Neural progenitor cell (in vitro differentiated cells): ENCODE measurements around the gene ZNF326. TPM values are rescaled to one million over a fixed set of nuclear protein-coding genes. Genes with fewer than 3 reads are reported as not detected.

Experiments
- DNase-seq: peaks from one replicate; pipeline ENCODE4 v3.0.0-alpha.2; 2016; ENCODE audit warnings: low spot score
- H2AFZ ChIP-seq: fragments of 200-600 bp; sonication (generic); replicated peaks from 2 replicates; pipeline ENCODE4 v1.6.1; 2016; ENCODE audit warnings: antibody characterized with exemption
- H3F3A ChIP-seq: fragments of 200-600 bp; sonication (generic); 2 replicates; pipeline ENCODE4 v1.6.1; 2016; ENCODE audit warnings: antibody characterized with exemption, low read depth
- H3K27ac ChIP-seq: fragments of 200-600 bp; sonication (generic); 2 replicates; pipeline ENCODE4 v1.5.1; 2016; ENCODE audit warnings: mild to moderate bottlenecking
- H3K27me3 ChIP-seq: fragments of 200-600 bp; sonication (generic); 2 replicates; pipeline ENCODE4 v1.6.1; 2016; ENCODE audit warnings: mild to moderate bottlenecking, moderate library complexity
- H3K36me3 ChIP-seq: fragments of 200-600 bp; sonication (generic); 2 replicates; pipeline ENCODE4 v1.5.1; 2016
- H3K4me1 ChIP-seq: fragments of 200-600 bp; sonication (generic); 2 replicates; pipeline ENCODE4 v1.6.1; 2016; ENCODE audit warnings: mixed run types
- H3K4me2 ChIP-seq: fragments of 200-600 bp; sonication (generic); 2 replicates; pipeline ENCODE4 v1.6.1; 2016
- H3K4me3 ChIP-seq: fragments of 200-600 bp; sonication (generic); 2 replicates; pipeline ENCODE4 v1.5.1; 2016
- H3K79me2 ChIP-seq: fragments of 200-600 bp; sonication (generic); 2 replicates; pipeline ENCODE4 v1.6.1; 2016; ENCODE audit warnings: low read depth
- H3K9ac ChIP-seq: fragments of 200-600 bp; sonication (generic); 2 replicates; pipeline ENCODE4 v1.6.1; 2016
- H3K9me3 ChIP-seq: fragments of 200-600 bp; sonication (generic); 2 replicates; pipeline ENCODE4 v1.5.1; 2016; ENCODE audit warnings: low read depth
- H4K20me1 ChIP-seq: fragments of 200-600 bp; sonication (generic); 2 replicates; pipeline ENCODE4 v1.6.1; 2016; ENCODE audit warnings: low read depth
- H3K27ac Mint-ChIP-seq: 3 replicates; pipeline ENCODE4 v1.8.0; 2021; ENCODE audit warnings: mixed read lengths
- H3K27me3 Mint-ChIP-seq: 2 replicates; pipeline ENCODE4 v1.8.0; 2022; ENCODE audit warnings: low read depth, mild to moderate bottlenecking, inconsistent platforms, moderate library complexity, mixed read lengths; ENCODE audit not compliant: insufficient read depth
- H3K36me3 Mint-ChIP-seq: 3 replicates; pipeline ENCODE4 v1.8.0; 2021; ENCODE audit warnings: mixed read lengths
- H3K4me1 Mint-ChIP-seq: 3 replicates; pipeline ENCODE4 v1.8.0; 2021; ENCODE audit warnings: mixed read lengths
- H3K4me3 Mint-ChIP-seq: 3 replicates; pipeline ENCODE4 v1.8.0; 2021; ENCODE audit warnings: mild to moderate bottlenecking, moderate library complexity, mixed read lengths
- H3K9me3 Mint-ChIP-seq: 3 replicates; pipeline ENCODE4 v1.8.0; 2020; ENCODE audit warnings: mixed read lengths
- CTCF ChIP-seq: fragments of 200-600 bp; sonication (generic); IDR thresholded peaks from 2 replicates; pipeline ENCODE4 v1.5.1; 2017; ENCODE audit warnings: antibody characterized with exemption, mild to moderate bottlenecking
- EZH2 ChIP-seq: fragments of 200-600 bp; sonication (generic); IDR thresholded peaks from 2 replicates; pipeline ENCODE4 v1.6.1; 2017; ENCODE audit warnings: antibody characterized with exemption, mild to moderate bottlenecking, moderate library complexity
- EZH2phosphoT487 ChIP-seq: fragments of 200-600 bp; sonication (generic); IDR thresholded peaks from 2 replicates; pipeline ENCODE4 v1.6.1; 2017; ENCODE audit warnings: antibody characterized with exemption
- total RNA-seq: library from RNA; depleted of rRNA; stranded (reverse); fragments of >200 nt; gene quantifications from 2 replicates; pipeline ENCODE4 v1.2.3, GENCODE V29; 2015; ENCODE audit warnings: low replicate concordance

Gene ZNF326
- total RNA-seq, 1 donor from 2014 or later, result 45.0 TPM

- Histone ChIP-seq H3K36me3 (no peaks in the 10 kb centered on the region), H3K27ac (no peak overlapping the region), H3F3A (no peaks in the 10 kb centered on the region), H2AFZ (no peak overlapping the region), H3K9ac (no peak overlapping the region), H3K79me2 (no peaks in the 10 kb centered on the region), H3K4me3 (no peak overlapping the region), H3K4me1 (peaks cover 2% of the 10 kb centered on the region), H4K20me1 (no peaks in the 10 kb centered on the region), H3K4me2 (no peak overlapping the region), H3K27me3 (no peaks in the 10 kb centered on the region), H3K9me3 (no peaks in the 10 kb centered on the region)
- TF ChIP-seq EZH2phosphoT487 (no peak), EZH2 (no peak), CTCF (no peak)
- Mint-ChIP-seq H3K36me3 (no peaks in the 10 kb centered on the region), H3K9me3 (no peaks in the 10 kb centered on the region), H3K27me3 (no peaks in the 10 kb centered on the region), H3K4me3 (no peak overlapping the region), H3K4me1 (peaks cover 6% of the 10 kb centered on the region), H3K27ac (no peak overlapping the region)
- DNase-seq, result no peak
Observed at GRCh38 chr1:89951766-89952604, 42.9 kb upstream of the ZNF326 start.

- no peak overlapping the region for H3K27ac Mint-ChIP-seq
- H2AFZ ChIP-seq, result no peak overlapping the region
- H3K36me3 Mint-ChIP-seq, result no peaks in the 10 kb centered on the region
- no peak overlapping the region for H3K9ac ChIP-seq
- DNase-seq, result no peak
- H3K4me3 ChIP-seq, result no peak overlapping the region
- H3K4me3 Mint-ChIP-seq, result no peak overlapping the region
- H3K27ac ChIP-seq, result no peak overlapping the region
- no peaks in the 10 kb centered on the region for H3F3A ChIP-seq
- no peaks in the 10 kb centered on the region for H3K79me2 ChIP-seq
- H3K4me1 Mint-ChIP-seq, result peaks cover 6% of the 10 kb centered on the region
- no peaks in the 10 kb centered on the region for H3K9me3 Mint-ChIP-seq
- TF ChIP-seq CTCF (no peak), EZH2phosphoT487 (no peak), EZH2 (no peak)
- no peak overlapping the region for H3K4me2 ChIP-seq
- peaks cover 2% of the 10 kb centered on the region for H3K4me1 ChIP-seq
- H3K27me3 Mint-ChIP-seq, result no peaks in the 10 kb centered on the region
- H3K36me3 ChIP-seq, result no peaks in the 10 kb centered on the region
- H3K9me3 ChIP-seq, result no peaks in the 10 kb centered on the region
- no peaks in the 10 kb centered on the region for H4K20me1 ChIP-seq
- H3K27me3 ChIP-seq, result no peaks in the 10 kb centered on the region
Observed at GRCh38 chr1:89952605-89953130, 42.2 kb upstream of the ZNF326 start.

GRCh38 chr1:89953131-89953626, 41.7 kb upstream of the ZNF326 start:
- H3K27me3 ChIP-seq, result no peaks in the 10 kb centered on the region
- peak; percentile 34 for DNase-seq
- H3K36me3 ChIP-seq, result no peaks in the 10 kb centered on the region
- no peaks in the 10 kb centered on the region for H3K9me3 ChIP-seq
- TF ChIP-seq EZH2, result no peak
- peak; percentile 47 for TF ChIP-seq CTCF
- TF ChIP-seq EZH2phosphoT487, result no peak
- no peak overlapping the region for H2AFZ ChIP-seq
- H3K9ac ChIP-seq, result no peak overlapping the region
- H3K79me2 ChIP-seq, result no peaks in the 10 kb centered on the region
- H3K36me3 Mint-ChIP-seq, result no peaks in the 10 kb centered on the region
- no peak overlapping the region for H3K4me3 Mint-ChIP-seq
- H3K27ac Mint-ChIP-seq, result no peak overlapping the region
- H3K4me2 ChIP-seq, result no peak overlapping the region
- no peak overlapping the region for H3K27ac ChIP-seq
- no peak overlapping the region for H3K4me3 ChIP-seq
- peaks cover 6% of the 10 kb centered on the region for H3K4me1 Mint-ChIP-seq
- peaks cover under 1% of the 10 kb centered on the region for H3K27me3 Mint-ChIP-seq
- no peaks in the 10 kb centered on the region for H4K20me1 ChIP-seq
- H3F3A ChIP-seq, result no peaks in the 10 kb centered on the region
- H3K9me3 Mint-ChIP-seq, result no peaks in the 10 kb centered on the region
- H3K4me1 ChIP-seq, result peaks cover 2% of the 10 kb centered on the region
